SU-DHL-6 (cell line): ENCODE results near the gene CACNA1C.

Source experiments
- EZH2phosphoT487 ChIP-seq: fragments of 200-600 bp; sonication (generic), shearing (Covaris generic); conservative IDR thresholded peaks from 2 replicates; pipeline ENCODE4 v1.6.1; 2018; ENCODE audit warnings: mild to moderate bottlenecking, antibody characterized with exemption, low read length, moderate library complexity, mixed read lengths
- TF ChIP-seq, protein P1 (sequence below): fragments of 200-600 bp; sonication (generic); IDR thresholded peaks from one replicate; pipeline ENCODE4 v1.5.1; 2017; ENCODE audit warnings: antibody characterized with exemption, mild to moderate bottlenecking, low read length, moderate library complexity; ENCODE audit not compliant: insufficient read depth, poor library complexity, severe bottlenecking

DNA sequence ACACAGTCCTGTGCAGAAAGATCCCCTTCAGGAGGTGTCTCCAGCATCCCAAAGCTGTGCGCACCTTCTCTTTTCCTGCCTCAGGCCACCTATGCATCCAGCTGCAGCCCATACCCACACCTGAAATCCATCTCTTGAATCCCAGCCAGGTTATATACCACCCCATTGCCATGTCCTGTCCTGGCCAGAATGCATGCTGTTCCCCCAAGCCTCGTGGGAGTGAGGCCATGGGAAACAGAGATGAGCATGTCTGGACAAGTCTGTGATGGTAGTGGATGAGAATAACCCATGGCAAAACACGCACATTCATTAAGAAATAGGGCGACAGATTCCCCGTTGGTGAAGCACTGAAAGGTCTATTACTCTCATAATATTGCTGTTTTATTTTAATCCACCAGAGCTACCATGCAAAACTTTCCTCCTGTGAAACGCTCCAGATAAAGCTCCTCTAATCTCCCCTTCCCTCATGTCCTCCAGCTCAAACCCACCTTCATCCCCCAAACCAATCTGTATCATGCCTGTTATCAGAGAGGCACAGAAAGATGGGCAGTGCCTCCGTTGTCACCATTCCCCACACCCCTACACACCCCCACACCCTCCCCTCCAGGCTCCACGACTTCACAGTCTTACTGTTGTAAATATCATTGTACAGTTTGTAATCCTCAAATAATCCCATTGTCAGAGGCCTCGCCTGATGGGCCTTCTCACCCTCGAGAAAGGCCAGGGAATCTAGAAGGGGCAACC lies 644.4 kb downstream of the CACNA1C start:
- TF ChIP-seq, protein P1, sequence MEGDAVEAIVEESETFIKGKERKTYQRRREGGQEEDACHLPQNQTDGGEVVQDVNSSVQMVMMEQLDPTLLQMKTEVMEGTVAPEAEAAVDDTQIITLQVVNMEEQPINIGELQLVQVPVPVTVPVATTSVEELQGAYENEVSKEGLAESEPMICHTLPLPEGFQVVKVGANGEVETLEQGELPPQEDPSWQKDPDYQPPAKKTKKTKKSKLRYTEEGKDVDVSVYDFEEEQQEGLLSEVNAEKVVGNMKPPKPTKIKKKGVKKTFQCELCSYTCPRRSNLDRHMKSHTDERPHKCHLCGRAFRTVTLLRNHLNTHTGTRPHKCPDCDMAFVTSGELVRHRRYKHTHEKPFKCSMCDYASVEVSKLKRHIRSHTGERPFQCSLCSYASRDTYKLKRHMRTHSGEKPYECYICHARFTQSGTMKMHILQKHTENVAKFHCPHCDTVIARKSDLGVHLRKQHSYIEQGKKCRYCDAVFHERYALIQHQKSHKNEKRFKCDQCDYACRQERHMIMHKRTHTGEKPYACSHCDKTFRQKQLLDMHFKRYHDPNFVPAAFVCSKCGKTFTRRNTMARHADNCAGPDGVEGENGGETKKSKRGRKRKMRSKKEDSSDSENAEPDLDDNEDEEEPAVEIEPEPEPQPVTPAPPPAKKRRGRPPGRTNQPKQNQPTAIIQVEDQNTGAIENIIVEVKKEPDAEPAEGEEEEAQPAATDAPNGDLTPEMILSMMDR: no peak
- no peak for TF ChIP-seq EZH2phosphoT487
